Umbilical cord (tissue), 2 donors: Measurements from ENCODE around the gene CDH3. TPM values are rescaled to one million over a fixed set of nuclear protein-coding genes. Genes with fewer than 3 reads are reported as not detected.

Source experiments
- DNase-seq: peaks from one replicate; pipeline ENCODE4 v3.0.0-alpha.2; 2015; ENCODE audit warnings: low spot score
- total RNA-seq: library from RNA; depleted of rRNA; stranded (reverse); fragments of >200 nt; gene quantifications from one replicate; pipeline ENCODE4 v1.2.3, GENCODE V29; 2014; ENCODE audit warnings: low replicate concordance; ENCODE audit not compliant: insufficient read depth

Gene CDH3
- total RNA-seq, 1 donor from 2014 or later, result 38.5 TPM

DNA sequence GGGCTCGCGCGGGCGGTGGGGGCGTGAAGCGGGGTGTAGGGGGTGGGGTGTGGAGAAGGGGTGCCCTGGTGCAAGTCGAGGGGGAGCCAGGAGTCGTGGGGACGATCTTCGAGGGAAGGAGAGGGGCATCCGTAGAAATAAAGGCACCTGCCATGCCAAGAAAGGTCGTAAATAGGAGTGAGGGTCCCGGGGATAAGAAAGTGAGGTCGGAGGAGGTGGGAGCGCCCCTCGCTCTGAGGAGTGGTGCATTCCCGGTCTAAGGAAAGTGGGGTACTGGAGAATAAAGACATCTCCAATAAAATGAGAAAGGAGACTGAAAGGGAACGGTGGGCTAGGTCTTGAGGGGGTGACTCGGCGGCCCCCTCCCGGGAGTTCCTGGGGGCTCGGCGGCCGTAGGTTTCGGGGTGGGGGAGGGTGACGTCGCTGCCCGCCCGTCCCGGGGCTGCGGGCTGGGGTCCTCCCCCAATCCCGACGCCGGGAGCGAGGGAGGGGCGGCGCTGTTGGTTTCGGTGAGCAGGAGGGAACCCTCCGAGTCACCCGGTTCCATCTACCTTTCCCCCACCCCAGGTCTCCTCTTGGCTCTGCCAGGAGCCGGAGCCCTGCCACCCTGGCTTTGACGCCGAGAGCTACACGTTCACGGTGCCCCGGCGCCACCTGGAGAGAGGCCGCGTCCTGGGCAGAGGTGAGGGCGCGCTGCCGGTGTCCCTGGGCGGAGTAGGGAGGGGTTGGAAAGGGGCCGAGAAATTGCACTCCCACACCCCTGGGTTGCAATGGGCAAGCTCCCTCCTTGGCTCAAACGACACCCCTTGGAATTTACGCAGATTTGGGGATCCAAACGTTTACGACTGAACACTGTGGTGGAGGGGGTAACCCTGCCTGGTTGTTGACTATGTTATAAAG, 92.9 kb downstream of the CDH3 start:
- DNase-seq, result no peak

DNA sequence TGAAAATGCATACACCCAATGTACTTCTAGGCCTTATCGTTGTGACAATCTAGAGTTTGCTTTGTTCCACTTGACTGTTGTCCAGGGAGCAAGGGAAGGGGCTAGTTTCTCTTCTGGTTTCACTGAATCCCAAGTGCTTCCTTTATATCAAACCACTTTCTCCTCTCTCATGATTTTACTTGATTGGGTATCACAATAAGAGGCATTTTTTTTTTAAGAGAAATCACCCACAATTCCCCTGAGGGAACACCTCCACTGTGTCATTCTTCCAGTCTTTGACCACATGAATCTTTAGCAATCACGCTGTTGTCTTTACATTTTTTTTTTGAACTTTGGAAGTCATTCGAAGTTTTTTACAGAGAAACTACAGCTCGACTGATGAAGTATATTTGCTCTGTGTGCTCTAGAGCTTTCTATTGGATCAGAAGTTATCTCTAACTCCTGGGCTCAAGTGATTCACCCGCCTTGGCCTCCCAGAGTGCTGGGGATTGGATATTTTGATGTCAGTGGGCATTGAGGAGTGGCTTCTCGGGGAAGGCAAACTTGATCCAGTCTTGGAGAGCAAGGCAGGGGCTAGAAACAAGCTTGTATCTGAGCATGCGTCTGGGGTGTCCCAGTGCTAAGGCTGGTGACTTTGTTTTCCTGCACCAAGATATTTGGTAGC, 95.0 kb downstream of the CDH3 start:
- DNase-seq, result peak; percentile 55

DNA sequence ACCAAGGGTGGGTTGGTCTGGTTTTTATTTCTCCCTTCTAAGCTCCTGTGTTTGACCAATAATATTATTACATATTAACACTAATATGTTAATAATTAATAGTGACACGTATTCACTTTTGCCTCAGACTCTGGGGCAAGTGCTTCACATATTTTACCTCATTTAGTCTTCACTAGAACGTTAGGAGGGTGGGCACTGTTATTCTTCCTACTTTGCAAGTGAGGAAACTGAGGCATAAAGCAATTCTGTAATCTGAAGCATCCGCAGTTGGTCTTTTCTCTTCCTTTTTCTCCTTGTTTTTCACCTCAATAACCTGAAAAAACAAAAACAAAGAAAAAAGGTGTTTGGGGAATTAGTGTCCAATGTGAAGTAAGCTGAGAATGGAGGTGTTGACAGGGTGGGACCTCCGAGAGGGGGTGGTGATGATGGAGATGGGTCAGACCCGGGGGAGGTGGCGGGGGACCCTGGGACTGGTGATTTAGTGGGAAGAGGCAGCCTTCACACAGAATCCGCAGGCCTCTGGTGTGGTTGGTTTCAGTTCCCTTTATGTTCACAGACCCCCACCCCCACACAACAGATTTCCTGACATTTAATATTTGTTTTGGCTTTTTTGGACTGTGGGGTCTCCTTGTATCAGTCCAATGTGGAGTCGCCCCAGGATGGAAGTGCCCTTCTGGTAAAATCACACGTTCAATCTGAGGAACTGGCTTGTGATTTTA, 95.7 kb downstream of the CDH3 start:
- no peak for DNase-seq

DNA sequence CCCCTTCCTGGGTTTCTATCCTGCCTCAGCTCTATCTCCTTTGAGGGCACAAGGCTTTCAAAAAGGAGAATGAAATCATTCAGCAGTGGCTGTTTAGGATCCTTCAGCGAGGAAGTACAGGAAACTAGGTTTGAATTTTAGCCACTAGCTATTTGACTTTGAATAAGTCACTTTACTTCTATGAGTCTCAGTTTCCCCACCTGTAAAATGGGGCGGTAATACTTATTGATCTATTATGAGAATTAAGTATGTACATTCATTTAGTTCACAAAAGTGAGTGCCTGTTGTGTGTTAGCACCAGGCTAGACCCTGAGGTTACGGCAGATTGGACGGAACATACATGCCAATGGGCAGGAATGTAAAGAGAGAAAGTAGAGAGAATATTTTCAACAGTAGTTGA, 98.6 kb downstream of the CDH3 start:
- no peak for DNase-seq

DNA sequence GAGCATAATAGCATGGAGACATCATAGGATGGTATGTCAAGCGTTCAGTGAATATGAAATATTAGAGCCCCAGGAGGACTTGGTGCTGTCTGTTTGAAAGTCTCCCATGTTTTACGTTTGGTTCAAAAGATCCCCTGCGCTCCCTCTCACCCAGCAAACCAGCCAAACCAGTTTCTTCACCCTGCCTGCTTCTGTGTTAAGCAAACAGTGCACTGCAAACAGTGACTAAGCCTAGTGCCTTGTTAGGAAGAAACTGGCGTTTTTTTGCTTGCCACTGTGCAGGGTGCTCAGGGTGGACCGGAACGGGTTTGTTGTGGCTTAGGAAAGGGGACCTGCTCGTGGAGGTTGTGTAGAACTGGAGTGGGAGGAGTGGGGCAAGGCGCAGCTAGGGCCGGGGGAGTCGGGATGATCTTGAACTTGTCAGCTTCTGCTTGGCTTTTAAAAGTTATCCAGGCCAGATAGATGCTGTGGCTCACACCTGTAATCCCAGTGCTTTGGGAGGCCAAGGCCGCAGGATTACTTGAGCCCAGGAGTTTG, 99.7 kb downstream of the CDH3 start:
- DNase-seq, result peak; percentile 75

DNA sequence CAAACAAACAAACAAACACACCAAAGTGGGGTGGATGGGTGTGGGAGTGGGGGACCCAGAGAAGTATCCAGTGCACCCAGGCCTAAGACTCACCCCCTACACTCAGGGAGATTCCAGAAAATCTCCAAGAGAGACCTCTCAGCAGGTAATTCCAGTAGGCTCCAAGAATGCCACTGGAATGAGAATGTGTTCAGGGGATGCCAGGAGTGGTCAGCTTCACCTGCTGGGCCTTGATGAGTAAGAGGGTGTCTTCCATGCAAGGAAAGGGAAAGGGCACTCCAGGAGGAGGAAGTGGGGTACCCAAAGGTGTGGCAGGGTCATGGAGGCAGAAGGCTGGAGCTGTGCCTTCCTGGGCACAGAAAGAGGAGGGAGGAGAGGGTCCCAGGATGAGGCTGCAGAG, 101.8 kb downstream of the CDH3 start:
- no peak for DNase-seq

DNA sequence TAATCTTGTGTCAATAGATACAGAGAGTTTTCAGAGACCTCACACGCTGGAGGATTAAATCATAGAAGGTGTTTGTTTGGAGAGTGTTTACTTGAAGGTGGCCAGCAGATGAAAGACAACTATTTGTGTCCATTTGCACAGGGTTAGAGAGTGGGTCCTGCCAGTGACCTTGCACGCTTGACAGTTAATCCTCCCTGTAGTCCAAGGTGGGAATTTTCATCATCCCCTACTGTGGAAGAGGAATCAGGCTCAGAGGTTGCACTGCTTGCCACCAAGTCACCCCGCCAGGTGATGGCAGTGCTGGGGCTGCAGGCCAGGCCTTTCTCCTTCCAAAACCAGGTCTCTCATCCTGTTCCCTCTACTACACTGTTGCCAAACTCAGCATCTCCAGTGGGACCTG, 104.3 kb downstream of the CDH3 start:
- no peak for DNase-seq

Other genes with a start within 250 kb of the CDH3 start
- 0.48 TPM for gene SMPD3, start 196.8 kb upstream of the CDH3 start, total RNA-seq
- 24.6 TPM for gene ZFP90, start 106.0 kb upstream of the CDH3 start, total RNA-seq
- gene CDH1, start 92.0 kb downstream of the CDH3 start, total RNA-seq, result 15.9 TPM
- 17.6 TPM for gene TANGO6, start 198.2 kb downstream of the CDH3 start, total RNA-seq